Colonic mucosa (tissue), 4 donors: ENCODE measurements around the gene SPEM1. TPM values are rescaled to one million over a fixed set of nuclear protein-coding genes. Genes with fewer than 3 reads are reported as not detected.

Source experiments
- DNase-seq: peaks from one replicate; pipeline ENCODE4 v3.0.0-alpha.2; 2020
- H3K27ac ChIP-seq: fragments of 200-600 bp; one replicate; pipeline ENCODE4 v1.8.0; 2021
- H3K27me3 ChIP-seq: fragments of 200-600 bp; one replicate; pipeline ENCODE4 v1.8.0; 2021
- H3K36me3 ChIP-seq: fragments of 200-600 bp; one replicate; pipeline ENCODE4 v1.8.0; 2021
- H3K4me1 ChIP-seq: fragments of 200-600 bp; one replicate; pipeline ENCODE4 v1.8.0; 2021; ENCODE audit warnings: mild to moderate bottlenecking
- H3K4me3 ChIP-seq: fragments of 200-600 bp; one replicate; pipeline ENCODE4 v1.8.0; 2021
- H3K9ac ChIP-seq, 2 donors: one replicate each; pipeline ENCODE4 v1.7.0; 2013; ENCODE audit warnings: control low read depth in 2 of 2, low read depth in 2 of 2, low read length in 2 of 2
- H3K9me3 ChIP-seq: fragments of 200-600 bp; one replicate; pipeline ENCODE4 v1.8.0; 2021
- CTCF ChIP-seq: fragments of 200-600 bp; IDR thresholded peaks from one replicate; pipeline ENCODE4 v1.8.0; 2022; ENCODE audit warnings: antibody characterized with exemption, mild to moderate bottlenecking
- intact Hi-C: fragments of 100-400 bp; cut with DNase I; formaldehyde crosslinking; loops from one replicate; pipeline ENCODE4 v1.14.1; 2022
- total RNA-seq, 2 donors: library from RNA; stranded (reverse); fragmentation: NEBNext Ultra II Directional in 1 of 2; extraction: Animal tissue kit (Norgen Biotek cat#: 25700) in 1 of 2; gene quantifications; one replicate each; pipeline ENCODE4 v1.2.1, GENCODE V29; 2021
- donor health status: healthy.
- donor health status: DM: no; HTN: no; CAD: no.
- donor health status: DM: no; HTN: no; CAD: no.

The SPEM1 gene
- total RNA-seq, 2 donors from 2014 or later = not detected

GRCh38 chr17:7440113-7440833, 20.1 kb downstream of the SPEM1 start:
- intact Hi-C loops = no loop called here
- H3K4me3 ChIP-seq = peak overlapping the region; percentile 27
- H3K9ac ChIP-seq = peak overlapping the region in 1 of 2 donors; percentile 55
- peaks cover 38% of the 10 kb centered on the region for H3K27me3 ChIP-seq
- H3K9me3 ChIP-seq = no peaks in the 10 kb centered on the region
- TF ChIP-seq CTCF = no peak
- DNase-seq = peak; percentile 36
- no peak overlapping the region for H3K27ac ChIP-seq
- no peaks in the 10 kb centered on the region for H3K36me3 ChIP-seq
- peaks cover 18% of the 10 kb centered on the region for H3K4me1 ChIP-seq

- H3K36me3 ChIP-seq = no peaks in the 10 kb centered on the region
- intact Hi-C loops = no loop called here
- H3K9ac ChIP-seq = no peak overlapping the region
- TF ChIP-seq CTCF = no peak
- peaks cover 18% of the 10 kb centered on the region for H3K4me1 ChIP-seq
- no peaks in the 10 kb centered on the region for H3K9me3 ChIP-seq
- no peak overlapping the region for H3K4me3 ChIP-seq
- H3K27ac ChIP-seq = no peak overlapping the region
- DNase-seq = no peak
- peaks cover 38% of the 10 kb centered on the region for H3K27me3 ChIP-seq
Measured at GRCh38 chr17:7440834-7441195, 20.7 kb downstream of the SPEM1 start.

GRCh38 chr17:7441266-7441665, 21.1 kb downstream of the SPEM1 start:
- TF ChIP-seq CTCF = no peak
- H3K27me3 ChIP-seq = peaks cover 38% of the 10 kb centered on the region
- no peak overlapping the region for H3K4me3 ChIP-seq
- no peaks in the 10 kb centered on the region for H3K9me3 ChIP-seq
- H3K9ac ChIP-seq = no peak overlapping the region
- no peaks in the 10 kb centered on the region for H3K36me3 ChIP-seq
- no peak for DNase-seq
- H3K27ac ChIP-seq = no peak overlapping the region
- peaks cover 18% of the 10 kb centered on the region for H3K4me1 ChIP-seq
- intact Hi-C loops = no loop called here

- Histone ChIP-seq H3K27me3 (peaks cover 38% of the 10 kb centered on the region), H3K4me3 (no peak overlapping the region), H3K4me1 (peaks cover 16% of the 10 kb centered on the region), H3K36me3 (no peaks in the 10 kb centered on the region), H3K9me3 (no peaks in the 10 kb centered on the region), H3K27ac (no peak overlapping the region), H3K9ac (no peak overlapping the region)
- TF ChIP-seq CTCF = no peak
- no peak for DNase-seq
- intact Hi-C loops = no loop called here
Measured at GRCh38 chr17:7442142-7442541, 22.0 kb downstream of the SPEM1 start.

GRCh38 chr17:7443499-7444485, 23.7 kb downstream of the SPEM1 start:
- peaks cover 28% of the 10 kb centered on the region for H3K27me3 ChIP-seq

More at GRCh38 chr17:7443499-7444485, 23.7 kb downstream of the SPEM1 start:
- H3K9ac ChIP-seq = no peak overlapping the region
- no peak for TF ChIP-seq CTCF
- no peak overlapping the region for H3K27ac ChIP-seq
- no peaks in the 10 kb centered on the region for H3K36me3 ChIP-seq
- H3K4me1 ChIP-seq = peaks cover 9% of the 10 kb centered on the region
- intact Hi-C loops = no loop called here
- DNase-seq = no peak
- no peak overlapping the region for H3K4me3 ChIP-seq
- H3K9me3 ChIP-seq = no peaks in the 10 kb centered on the region
